Uterus (tissue), 4 donors: ENCODE results near the gene SMIM36. TPM values are rescaled to one million over a fixed set of nuclear protein-coding genes. Genes with fewer than 3 reads are reported as not detected.

Experiments used
- DNase-seq, 2 donors: peaks; one replicate each; pipeline ENCODE4 v3.0.0-alpha.2; 2019 to 2020
- H3K27ac ChIP-seq, 2 donors: fragments of 200-600 bp; sonication (generic); 1 replicate in 1 of 2; 2 replicates in 1 of 2; pipeline ENCODE4 v1.5.1; 2016 to 2018
- H3K27me3 ChIP-seq, 2 donors: fragments of 200-600 bp; sonication (generic); one replicate each; pipeline ENCODE4 v1.5.1; 2018 to 2019; ENCODE audit warnings: control low read depth in 1 of 2
- H3K36me3 ChIP-seq, 2 donors: fragments of 200-600 bp; sonication (generic); one replicate each; pipeline ENCODE4 v1.5.1; 2019; ENCODE audit warnings: control low read depth in 1 of 2
- H3K4me1 ChIP-seq, 2 donors: fragments of 200-600 bp; sonication (generic); one replicate each; pipeline ENCODE4 v1.5.1; 2018 to 2019; ENCODE audit warnings: control low read depth in 1 of 2
- H3K4me3 ChIP-seq, 2 donors: fragments of 200-600 bp; sonication (generic); 1 replicate in 1 of 2; 2 replicates in 1 of 2; pipeline ENCODE4 v1.5.1; 2018 to 2019; ENCODE audit warnings: mild to moderate bottlenecking in 1 of 2
- H3K9me3 ChIP-seq, 2 donors: fragments of 200-600 bp; sonication (generic); one replicate each; pipeline ENCODE4 v1.5.1; 2019; ENCODE audit warnings: control low read depth in 1 of 2
- CTCF ChIP-seq, 4 experiments: fragments of 200-600 bp in 2 of 4; fragments of 450-650 bp in 2 of 4; sonication (generic) in 2 of 4; IDR thresholded peaks; one replicate each; pipeline ENCODE4 v1.5.1; 2016 to 2019; ENCODE audit warnings: antibody characterized with exemption in 4 of 4, mild to moderate bottlenecking in 2 of 4, moderate library complexity in 1 of 4
- POLR2A ChIP-seq, 2 donors: fragments of 450-650 bp; IDR thresholded peaks; one replicate each; pipeline ENCODE4 v1.6.1; 2016; ENCODE audit warnings: antibody characterized with exemption in 2 of 2, mild to moderate bottlenecking in 1 of 2, moderate library complexity in 1 of 2
- intact Hi-C: fragments of 100-400 bp; cut with DNase I; formaldehyde crosslinking; loops from one replicate; pipeline ENCODE4 v1.15.1; 2023; ENCODE audit warnings: low total_unique reads
- total RNA-seq, 4 donors: library from RNA; depleted of rRNA in 3 of 4; stranded (reverse); fragments of >200 nt in 3 of 4; gene quantifications; one replicate each; pipeline versions ENCODE4 v1.1.0 to v1.2.4, GENCODE V29; 2014 to 2023
- donor health status: DM: yes; HTN: yes; CAD: no.

Gene SMIM36
- total RNA-seq, 4 donors from 2014 or later, result not detected

GRCh38 chr17:55436224-55437158, 74.8 kb downstream of the SMIM36 start:
- no peak for DNase-seq
- Histone ChIP-seq H3K36me3 (no peaks in the 10 kb centered on the region), H3K27ac (no peak overlapping the region), H3K9me3 (no peaks in the 10 kb centered on the region), H3K4me3 (no peak overlapping the region), H3K27me3 (no peaks in the 10 kb centered on the region), H3K4me1 (no peaks in the 10 kb centered on the region)
- TF ChIP-seq POLR2A (IDR thresholded peaks at IDR 0.05), result no peak
- TF ChIP-seq CTCF (IDR thresholded peaks at IDR 0.05), result no peak
- intact Hi-C loops, result no loop called here

- DNase-seq, result no peak
Observed at GRCh38 chr17:55435408-55435807, 75.8 kb downstream of the SMIM36 start.

GRCh38 chr17:55434721-55435120, 76.5 kb downstream of the SMIM36 start:
- Histone ChIP-seq H3K4me1 (no peaks in the 10 kb centered on the region), H3K27me3 (no peaks in the 10 kb centered on the region), H3K4me3 (no peak overlapping the region), H3K9me3 (no peaks in the 10 kb centered on the region), H3K36me3 (no peaks in the 10 kb centered on the region), H3K27ac (no peak overlapping the region)
- no peak for TF ChIP-seq CTCF (IDR thresholded peaks at IDR 0.05)
- no peak for TF ChIP-seq POLR2A (IDR thresholded peaks at IDR 0.05)
- intact Hi-C loops, result no loop called here
- DNase-seq, result no peak

More at GRCh38 chr17:55435408-55435807, 75.8 kb downstream of the SMIM36 start:
- Histone ChIP-seq H3K9me3 (no peaks in the 10 kb centered on the region), H3K4me1 (no peaks in the 10 kb centered on the region), H3K27ac (no peak overlapping the region), H3K4me3 (no peak overlapping the region), H3K36me3 (no peaks in the 10 kb centered on the region), H3K27me3 (no peaks in the 10 kb centered on the region)
- intact Hi-C loops, result no loop called here
- no peak for TF ChIP-seq CTCF (IDR thresholded peaks at IDR 0.05)
- no peak for TF ChIP-seq POLR2A (IDR thresholded peaks at IDR 0.05)

GRCh38 chr17:55433629-55434422, 77.4 kb downstream of the SMIM36 start:
- H3K9me3 ChIP-seq, result no peaks in the 10 kb centered on the region
- H3K27ac ChIP-seq, result no peak overlapping the region
- H3K27me3 ChIP-seq, result no peaks in the 10 kb centered on the region
- TF ChIP-seq POLR2A (IDR thresholded peaks at IDR 0.05), result no peak
- H3K4me1 ChIP-seq, result no peaks in the 10 kb centered on the region
- no peak for DNase-seq
- intact Hi-C loops, result no loop called here
- no peaks in the 10 kb centered on the region for H3K36me3 ChIP-seq
- no peak overlapping the region for H3K4me3 ChIP-seq

- TF ChIP-seq CTCF (IDR thresholded peaks at IDR 0.05) (no peak), POLR2A (IDR thresholded peaks at IDR 0.05) (no peak)
- H3K27me3 ChIP-seq, result no peaks in the 10 kb centered on the region
- H3K27ac ChIP-seq, result no peak overlapping the region
- DNase-seq, result no peak
- no peak overlapping the region for H3K4me3 ChIP-seq
- H3K36me3 ChIP-seq, result no peaks in the 10 kb centered on the region
- H3K4me1 ChIP-seq, result no peaks in the 10 kb centered on the region
- H3K9me3 ChIP-seq, result no peaks in the 10 kb centered on the region
- intact Hi-C loops, result no loop called here
Observed at GRCh38 chr17:55433029-55433628, 78.1 kb downstream of the SMIM36 start.
